BE2C (cell line): ENCODE data around the gene BLACAT1.
A peak's percentile ranks its signal among the peaks of the same experiment; 100 is the strongest.

ENCODE experiments used
- DNase-seq: peaks from one replicate; pipeline ENCODE4 v3.0.0-alpha.2; 2020
- H3K27me3 ChIP-seq: fragments of 250-450 bp; sonication (Bioruptor Pico); 2 replicates; pipeline ENCODE4 v1.5.1; 2020; ENCODE audit warnings: mild to moderate bottlenecking
- H3K36me3 ChIP-seq: fragments of 250-450 bp; sonication (Bioruptor Pico); 2 replicates; pipeline ENCODE4 v1.5.1; 2020; ENCODE audit warnings: mild to moderate bottlenecking
- H3K4me1 ChIP-seq: fragments of 250-450 bp; sonication (Bioruptor Pico); 2 replicates; pipeline ENCODE4 v1.5.1; 2020
- H3K4me3 ChIP-seq: 2 replicates; pipeline ENCODE4 v1.5.1; 2011; ENCODE audit warnings: low read depth, low read length
- H3K9me3 ChIP-seq: fragments of 250-450 bp; sonication (Bioruptor Pico); 2 replicates; pipeline ENCODE4 v1.5.1; 2020
- TF ChIP-seq, protein P1 (sequence below): IDR thresholded peaks from 2 replicates; pipeline ENCODE4 v1.5.1; 2012; ENCODE audit warnings: mild to moderate bottlenecking, low read depth, low read length

The BLACAT1 gene

GRCh38 chr1:205465392-205465791 is 9.5 kb upstream of the BLACAT1 start:
- Histone ChIP-seq H3K4me1 (no peaks in the 10 kb centered on the region), H3K27me3 (peaks cover 10% of the 10 kb centered on the region), H3K36me3 (no peaks in the 10 kb centered on the region), H3K9me3 (no peaks in the 10 kb centered on the region), H3K4me3 (no peak overlapping the region)
- TF ChIP-seq, protein P1, sequence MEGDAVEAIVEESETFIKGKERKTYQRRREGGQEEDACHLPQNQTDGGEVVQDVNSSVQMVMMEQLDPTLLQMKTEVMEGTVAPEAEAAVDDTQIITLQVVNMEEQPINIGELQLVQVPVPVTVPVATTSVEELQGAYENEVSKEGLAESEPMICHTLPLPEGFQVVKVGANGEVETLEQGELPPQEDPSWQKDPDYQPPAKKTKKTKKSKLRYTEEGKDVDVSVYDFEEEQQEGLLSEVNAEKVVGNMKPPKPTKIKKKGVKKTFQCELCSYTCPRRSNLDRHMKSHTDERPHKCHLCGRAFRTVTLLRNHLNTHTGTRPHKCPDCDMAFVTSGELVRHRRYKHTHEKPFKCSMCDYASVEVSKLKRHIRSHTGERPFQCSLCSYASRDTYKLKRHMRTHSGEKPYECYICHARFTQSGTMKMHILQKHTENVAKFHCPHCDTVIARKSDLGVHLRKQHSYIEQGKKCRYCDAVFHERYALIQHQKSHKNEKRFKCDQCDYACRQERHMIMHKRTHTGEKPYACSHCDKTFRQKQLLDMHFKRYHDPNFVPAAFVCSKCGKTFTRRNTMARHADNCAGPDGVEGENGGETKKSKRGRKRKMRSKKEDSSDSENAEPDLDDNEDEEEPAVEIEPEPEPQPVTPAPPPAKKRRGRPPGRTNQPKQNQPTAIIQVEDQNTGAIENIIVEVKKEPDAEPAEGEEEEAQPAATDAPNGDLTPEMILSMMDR: no peak
- DNase-seq: no peak

- no peaks in the 10 kb centered on the region for H3K36me3 ChIP-seq
- no peak for DNase-seq
- H3K4me1 ChIP-seq: no peaks in the 10 kb centered on the region
- peaks cover 67% of the 10 kb centered on the region for H3K27me3 ChIP-seq
- TF ChIP-seq, protein P1: no peak
- no peaks in the 10 kb centered on the region for H3K9me3 ChIP-seq
- H3K4me3 ChIP-seq: no peak overlapping the region
Measured at GRCh38 chr1:205458777-205459566, 3.1 kb upstream of the BLACAT1 start.

- no peaks in the 10 kb centered on the region for H3K4me1 ChIP-seq
- peak overlapping the region; percentile 42 for H3K4me3 ChIP-seq
- peaks cover 66% of the 10 kb centered on the region for H3K27me3 ChIP-seq
- TF ChIP-seq, protein P1: no peak
- peak; percentile 40 for DNase-seq
- H3K9me3 ChIP-seq: no peaks in the 10 kb centered on the region
- H3K36me3 ChIP-seq: no peaks in the 10 kb centered on the region
Measured at GRCh38 chr1:205456868-205457745, 1.3 kb upstream of the BLACAT1 start.

DNA sequence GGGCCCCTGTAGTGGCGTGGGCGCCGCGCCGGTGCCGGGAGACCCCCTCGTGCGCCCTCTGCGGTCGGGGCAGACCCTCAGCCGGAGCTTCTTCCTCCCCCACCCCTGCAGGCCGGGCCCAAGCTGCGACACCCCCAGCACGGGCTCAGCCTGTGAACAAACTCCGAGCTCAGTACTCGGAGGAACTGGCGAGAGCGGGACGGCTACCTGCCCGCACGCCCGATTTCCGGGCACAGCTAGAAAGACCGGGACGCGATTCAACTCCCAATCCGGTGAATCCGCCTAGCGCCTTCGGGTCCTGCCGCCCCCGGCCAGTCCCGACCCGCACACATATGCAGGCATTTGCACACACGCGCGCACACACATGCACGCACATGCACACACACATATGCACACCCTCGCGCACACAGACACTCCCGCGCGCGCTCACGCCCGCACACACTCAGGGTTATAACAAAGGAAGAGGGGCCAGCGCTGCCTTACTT is 580 bp upstream of the BLACAT1 start:
- H3K4me1 ChIP-seq: no peaks in the 10 kb centered on the region
- H3K4me3 ChIP-seq: peak overlapping the region; percentile 42
- peaks cover 66% of the 10 kb centered on the region for H3K27me3 ChIP-seq
- no peak for DNase-seq
- H3K9me3 ChIP-seq: no peaks in the 10 kb centered on the region
- no peaks in the 10 kb centered on the region for H3K36me3 ChIP-seq
- TF ChIP-seq, protein P1: no peak

DNA sequence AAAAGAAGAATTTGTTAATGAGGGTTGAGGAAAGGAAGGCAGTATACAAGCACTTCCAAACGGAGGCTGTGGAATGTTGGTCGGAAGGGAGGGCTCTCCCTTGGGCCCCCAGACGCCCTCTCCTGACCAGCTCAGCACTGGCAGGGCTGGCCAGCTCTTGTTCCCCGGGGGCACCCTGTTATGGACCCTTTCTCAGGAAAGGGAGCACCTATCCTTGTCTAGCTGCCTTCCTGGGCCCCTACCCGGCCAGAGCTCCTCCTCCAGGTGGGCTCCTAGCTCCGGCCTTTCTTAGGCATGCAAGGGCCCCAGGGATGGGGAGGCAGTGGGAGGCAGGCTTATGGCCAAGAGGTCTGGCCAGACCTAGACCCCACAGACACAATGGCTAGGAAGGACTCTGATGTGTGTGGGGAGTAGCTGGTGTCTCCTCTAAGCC is 926 bp downstream of the BLACAT1 start:
- DNase-seq: no peak
- Histone ChIP-seq H3K4me3 (no peak overlapping the region), H3K36me3 (no peaks in the 10 kb centered on the region), H3K27me3 (peaks cover 63% of the 10 kb centered on the region), H3K9me3 (no peaks in the 10 kb centered on the region), H3K4me1 (no peaks in the 10 kb centered on the region)
- TF ChIP-seq, protein P1: no peak
